NT2/D1 (cell line): Measurements from ENCODE around the gene UNC5C.

Source experiments
- DNase-seq: peaks from one replicate; pipeline ENCODE4 v3.0.0-alpha.2; 2011; ENCODE audit warnings: low read depth, low spot score
- H3K27me3 ChIP-seq: 2 replicates; pipeline ENCODE4 v1.6.0; 2011; ENCODE audit warnings: mild to moderate bottlenecking; ENCODE audit not compliant: insufficient read length, insufficient read depth
- H3K36me3 ChIP-seq: 2 replicates; pipeline ENCODE4 v1.6.1; 2011; ENCODE audit warnings: mild to moderate bottlenecking, low read length, mixed read lengths; ENCODE audit not compliant: insufficient read depth, insufficient read length
- H3K4me1 ChIP-seq: 2 replicates; pipeline ENCODE4 v1.5.1; 2011; ENCODE audit not compliant: insufficient read depth, insufficient read length
- H3K4me3 ChIP-seq: 2 replicates; pipeline ENCODE4 v1.5.1; 2011; ENCODE audit warnings: low read depth; ENCODE audit not compliant: insufficient read length
- H3K9ac ChIP-seq: 2 replicates; pipeline ENCODE4 v1.6.0; 2011; ENCODE audit warnings: low read depth; ENCODE audit not compliant: insufficient read length
- H3K9me3 ChIP-seq: 2 replicates; pipeline ENCODE4 v1.5.1; 2011; ENCODE audit warnings: mild to moderate bottlenecking, low read length; ENCODE audit not compliant: insufficient read depth
- SUZ12 ChIP-seq: IDR thresholded peaks from 2 replicates; pipeline ENCODE4 v1.6.1; 2011; ENCODE audit not compliant: insufficient read length, insufficient read depth; ENCODE audit errors: extremely low read depth
- YY1 ChIP-seq: IDR thresholded peaks from 2 replicates; pipeline ENCODE4 v1.6.1; 2011; ENCODE audit not compliant: insufficient read length, insufficient read depth
- ZNF274 ChIP-seq: IDR thresholded peaks from 2 replicates; pipeline ENCODE4 v1.6.1; 2011; ENCODE audit warnings: mild to moderate bottlenecking, low read depth, low read length

The UNC5C gene

GRCh38 chr4:95204267-95204844, 344.4 kb downstream of the UNC5C start:
- no peak overlapping the region for H3K4me3 ChIP-seq
- no peaks in the 10 kb centered on the region for H3K36me3 ChIP-seq
- no peak for TF ChIP-seq ZNF274
- no peak for TF ChIP-seq SUZ12
- TF ChIP-seq YY1: no peak
- DNase-seq: no peak
- no peaks in the 10 kb centered on the region for H3K9me3 ChIP-seq
- H3K27me3 ChIP-seq: no peaks in the 10 kb centered on the region
- no peaks in the 10 kb centered on the region for H3K4me1 ChIP-seq
- no peak overlapping the region for H3K9ac ChIP-seq

GRCh38 chr4:95198961-95199360, 349.8 kb downstream of the UNC5C start:
- no peaks in the 10 kb centered on the region for H3K27me3 ChIP-seq
- DNase-seq: no peak
- H3K4me3 ChIP-seq: no peak overlapping the region
- no peaks in the 10 kb centered on the region for H3K36me3 ChIP-seq
- TF ChIP-seq SUZ12: no peak
- TF ChIP-seq YY1: no peak
- TF ChIP-seq ZNF274: no peak
- no peaks in the 10 kb centered on the region for H3K4me1 ChIP-seq
- H3K9ac ChIP-seq: no peak overlapping the region
- no peaks in the 10 kb centered on the region for H3K9me3 ChIP-seq

- H3K4me1 ChIP-seq: no peaks in the 10 kb centered on the region
- no peak overlapping the region for H3K9ac ChIP-seq
- no peak for TF ChIP-seq SUZ12
- no peak for TF ChIP-seq ZNF274
- no peak for TF ChIP-seq YY1
- no peak for DNase-seq
- no peaks in the 10 kb centered on the region for H3K9me3 ChIP-seq
- no peaks in the 10 kb centered on the region for H3K36me3 ChIP-seq
- no peak overlapping the region for H3K4me3 ChIP-seq
- H3K27me3 ChIP-seq: no peaks in the 10 kb centered on the region
Measured at GRCh38 chr4:95197353-95197752, 351.4 kb downstream of the UNC5C start.

GRCh38 chr4:95193391-95194224, 355.2 kb downstream of the UNC5C start:
- H3K4me3 ChIP-seq: no peak overlapping the region
- no peak for DNase-seq
- H3K4me1 ChIP-seq: no peaks in the 10 kb centered on the region
- TF ChIP-seq ZNF274: no peak
- no peaks in the 10 kb centered on the region for H3K9me3 ChIP-seq
- no peaks in the 10 kb centered on the region for H3K27me3 ChIP-seq
- no peak overlapping the region for H3K9ac ChIP-seq
- no peaks in the 10 kb centered on the region for H3K36me3 ChIP-seq

GRCh38 chr4:95191537-95191936, 357.2 kb downstream of the UNC5C start:
- no peak overlapping the region for H3K4me3 ChIP-seq
- H3K4me1 ChIP-seq: no peaks in the 10 kb centered on the region
- H3K27me3 ChIP-seq: no peaks in the 10 kb centered on the region
- TF ChIP-seq ZNF274 (no peak), YY1 (no peak), SUZ12 (no peak)
- no peaks in the 10 kb centered on the region for H3K36me3 ChIP-seq
- no peak overlapping the region for H3K9ac ChIP-seq
- no peaks in the 10 kb centered on the region for H3K9me3 ChIP-seq
- no peak for DNase-seq

- no peak for DNase-seq
- H3K9ac ChIP-seq: no peak overlapping the region
- no peaks in the 10 kb centered on the region for H3K27me3 ChIP-seq
- H3K4me3 ChIP-seq: no peak overlapping the region
- no peaks in the 10 kb centered on the region for H3K36me3 ChIP-seq
- no peaks in the 10 kb centered on the region for H3K4me1 ChIP-seq
- TF ChIP-seq ZNF274 (no peak), YY1 (no peak), SUZ12 (no peak)
- H3K9me3 ChIP-seq: no peaks in the 10 kb centered on the region
Measured at GRCh38 chr4:95190751-95191436, 357.9 kb downstream of the UNC5C start.

GRCh38 chr4:95188701-95189370, 359.9 kb downstream of the UNC5C start:
- H3K36me3 ChIP-seq: no peaks in the 10 kb centered on the region
- TF ChIP-seq ZNF274 (no peak), YY1 (no peak), SUZ12 (no peak)
- H3K4me1 ChIP-seq: no peaks in the 10 kb centered on the region
- H3K27me3 ChIP-seq: no peaks in the 10 kb centered on the region
- DNase-seq: no peak
- H3K9ac ChIP-seq: no peak overlapping the region
- no peak overlapping the region for H3K4me3 ChIP-seq
- H3K9me3 ChIP-seq: no peaks in the 10 kb centered on the region
